Vagina (tissue), 2 donors: ENCODE data around the gene MEGF6.

Experiments
- POLR2A ChIP-seq, 2 donors: fragments of 450-650 bp; IDR thresholded peaks; one replicate each; pipeline ENCODE4 v1.6.1; 2017; ENCODE audit warnings: antibody characterized with exemption in 2 of 2, mild to moderate bottlenecking in 2 of 2, moderate library complexity in 2 of 2
- POLR2AphosphoS5 ChIP-seq, 2 donors: sonication (generic); formaldehyde crosslinking; IDR thresholded peaks; one replicate each; pipeline ENCODE4 v1.9.0; 2017; ENCODE audit warnings: antibody characterized with exemption in 2 of 2, mild to moderate bottlenecking in 2 of 2, low read depth in 1 of 2; ENCODE audit not compliant: insufficient read depth in 1 of 2
- TF ChIP-seq, protein P1 (sequence below), 3 experiments: fragments of 450-650 bp in 2 of 3; fragments of 200-600 bp in 1 of 3; sonication (generic) in 1 of 3; IDR thresholded peaks; one replicate each; pipeline ENCODE4 v1.5.1; 2017 to 2019; ENCODE audit warnings: antibody characterized with exemption in 3 of 3, mild to moderate bottlenecking in 2 of 3, moderate library complexity in 2 of 3

DNA sequence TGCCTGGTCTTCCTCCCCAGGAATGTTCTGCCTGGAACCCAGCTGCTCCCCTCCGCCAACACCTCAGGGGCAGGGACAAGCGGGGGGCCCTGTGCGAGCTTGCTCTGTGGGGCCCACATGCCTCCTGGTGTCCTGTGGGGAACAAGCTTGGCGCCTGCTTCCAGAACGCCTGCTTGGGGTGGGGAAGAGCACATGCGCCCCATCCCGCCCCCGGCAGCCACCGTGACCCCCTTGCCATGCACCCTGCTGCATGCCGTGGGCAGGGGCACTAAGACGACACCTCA lies 57.4 kb downstream of the MEGF6 start:
- TF ChIP-seq, protein P1, sequence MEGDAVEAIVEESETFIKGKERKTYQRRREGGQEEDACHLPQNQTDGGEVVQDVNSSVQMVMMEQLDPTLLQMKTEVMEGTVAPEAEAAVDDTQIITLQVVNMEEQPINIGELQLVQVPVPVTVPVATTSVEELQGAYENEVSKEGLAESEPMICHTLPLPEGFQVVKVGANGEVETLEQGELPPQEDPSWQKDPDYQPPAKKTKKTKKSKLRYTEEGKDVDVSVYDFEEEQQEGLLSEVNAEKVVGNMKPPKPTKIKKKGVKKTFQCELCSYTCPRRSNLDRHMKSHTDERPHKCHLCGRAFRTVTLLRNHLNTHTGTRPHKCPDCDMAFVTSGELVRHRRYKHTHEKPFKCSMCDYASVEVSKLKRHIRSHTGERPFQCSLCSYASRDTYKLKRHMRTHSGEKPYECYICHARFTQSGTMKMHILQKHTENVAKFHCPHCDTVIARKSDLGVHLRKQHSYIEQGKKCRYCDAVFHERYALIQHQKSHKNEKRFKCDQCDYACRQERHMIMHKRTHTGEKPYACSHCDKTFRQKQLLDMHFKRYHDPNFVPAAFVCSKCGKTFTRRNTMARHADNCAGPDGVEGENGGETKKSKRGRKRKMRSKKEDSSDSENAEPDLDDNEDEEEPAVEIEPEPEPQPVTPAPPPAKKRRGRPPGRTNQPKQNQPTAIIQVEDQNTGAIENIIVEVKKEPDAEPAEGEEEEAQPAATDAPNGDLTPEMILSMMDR (IDR thresholded peaks at IDR 0.05), result no peak
- TF ChIP-seq POLR2AphosphoS5 (IDR thresholded peaks at IDR 0.05; ENCODE audit: insufficient read depth in 1 of 2, low read depth in 1 of 2) (no peak), POLR2A (IDR thresholded peaks at IDR 0.05) (no peak)
